ENCODE results near the gene ULK4.

The ULK4 gene

DNA sequence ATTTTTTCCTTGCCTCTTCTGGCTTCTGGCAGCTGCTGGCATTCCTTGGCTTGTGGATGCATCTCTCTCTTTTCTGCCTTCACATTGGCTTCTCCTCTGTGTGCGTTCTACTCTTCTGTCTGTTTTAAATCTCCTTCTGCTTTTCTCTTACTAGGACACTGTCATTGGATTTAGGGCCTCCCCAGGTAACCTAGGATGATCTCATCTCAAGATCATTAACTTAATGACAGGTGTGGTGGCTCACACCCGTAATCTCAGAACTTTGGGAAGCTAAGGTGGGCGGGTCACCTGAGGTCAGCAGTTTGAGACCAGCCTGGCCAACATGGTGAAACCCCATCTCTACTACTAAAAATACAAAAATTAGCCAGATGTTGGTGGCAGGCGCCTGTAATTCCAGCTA, 40.9 kb upstream of the ULK4 start:
- H3K36me3 ChIP-seq (ENCODE audit: control insufficient read depth in 2 of 2, insufficient read depth in 1 of 2, low read length in 2 of 2), result no peaks in the 10 kb centered on the region
- no peaks in the 10 kb centered on the region for H3K9me3 ChIP-seq (ENCODE audit: control insufficient read depth, insufficient read depth, low read depth, low read length)
- no peak overlapping the region for H3K27ac ChIP-seq (ENCODE audit: extremely low read depth, low read depth, low read length)
- POLR2A ChIA-PET, result no interaction called here
- TF ChIP-seq ZNF239 (tag by site-specific recombination; IDR thresholded peaks at IDR 0.05) (no peak), ZNF548 (tag by site-specific recombination; IDR thresholded peaks at IDR 0.05) (no peak), KLF10 (tag by site-specific recombination; IDR thresholded peaks at IDR 0.05) (no peak), OSR2 (tag by site-specific recombination; IDR thresholded peaks at IDR 0.05) (no peak), SETDB1 (IDR thresholded peaks at IDR 0.05; ENCODE audit: insufficient read length, low read length) (peak; percentile 13)
- TF ChIP-seq, protein P1, sequence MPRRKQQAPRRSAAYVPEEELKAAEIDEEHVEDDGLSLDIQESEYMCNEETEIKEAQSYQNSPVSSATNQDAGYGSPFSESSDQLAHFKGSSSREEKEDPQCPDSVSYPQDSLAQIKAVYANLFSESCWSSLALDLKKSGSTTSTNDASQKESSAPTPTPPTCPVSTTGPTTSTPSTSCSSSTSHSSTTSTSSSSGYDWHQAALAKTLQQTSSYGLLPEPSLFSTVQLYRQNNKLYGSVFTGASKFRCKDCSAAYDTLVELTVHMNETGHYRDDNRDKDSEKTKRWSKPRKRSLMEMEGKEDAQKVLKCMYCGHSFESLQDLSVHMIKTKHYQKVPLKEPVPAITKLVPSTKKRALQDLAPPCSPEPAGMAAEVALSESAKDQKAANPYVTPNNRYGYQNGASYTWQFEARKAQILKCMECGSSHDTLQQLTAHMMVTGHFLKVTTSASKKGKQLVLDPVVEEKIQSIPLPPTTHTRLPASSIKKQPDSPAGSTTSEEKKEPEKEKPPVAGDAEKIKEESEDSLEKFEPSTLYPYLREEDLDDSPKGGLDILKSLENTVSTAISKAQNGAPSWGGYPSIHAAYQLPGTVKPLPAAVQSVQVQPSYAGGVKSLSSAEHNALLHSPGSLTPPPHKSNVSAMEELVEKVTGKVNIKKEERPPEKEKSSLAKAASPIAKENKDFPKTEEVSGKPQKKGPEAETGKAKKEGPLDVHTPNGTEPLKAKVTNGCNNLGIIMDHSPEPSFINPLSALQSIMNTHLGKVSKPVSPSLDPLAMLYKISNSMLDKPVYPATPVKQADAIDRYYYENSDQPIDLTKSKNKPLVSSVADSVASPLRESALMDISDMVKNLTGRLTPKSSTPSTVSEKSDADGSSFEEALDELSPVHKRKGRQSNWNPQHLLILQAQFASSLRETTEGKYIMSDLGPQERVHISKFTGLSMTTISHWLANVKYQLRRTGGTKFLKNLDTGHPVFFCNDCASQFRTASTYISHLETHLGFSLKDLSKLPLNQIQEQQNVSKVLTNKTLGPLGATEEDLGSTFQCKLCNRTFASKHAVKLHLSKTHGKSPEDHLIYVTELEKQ (tag by site-specific recombination; IDR thresholded peaks at IDR 0.05; ENCODE audit: borderline replicate concordance), result no peak
- H3K4me1 ChIP-seq (ENCODE audit: control insufficient read depth, insufficient read depth, low read length), result no peaks in the 10 kb centered on the region
- H3K4me3 ChIP-seq (ENCODE audit: low read depth, low read length), result no peak overlapping the region
- CTCF ChIA-PET, result no interaction called here

DNA sequence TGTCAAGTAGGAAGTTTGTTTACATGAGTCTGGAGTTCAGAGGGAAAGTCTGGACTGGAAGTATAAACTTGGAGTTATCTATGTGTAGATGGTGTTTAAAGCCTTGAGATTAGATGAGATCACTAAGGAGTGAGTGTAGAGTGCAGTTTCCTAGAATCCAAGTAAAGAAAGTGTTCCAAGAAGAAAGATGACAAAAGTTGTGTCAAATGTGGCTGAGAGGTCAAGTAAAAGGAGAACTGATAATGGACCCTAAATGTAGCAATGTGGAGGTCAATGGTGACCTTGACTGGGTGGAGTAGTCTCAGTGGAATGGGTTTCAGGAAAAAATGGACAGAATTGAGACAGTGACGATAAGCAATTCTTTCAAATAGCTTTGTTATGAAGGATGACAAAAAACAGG, 39.9 kb upstream of the ULK4 start:
- TF ChIP-seq ZNF768 (tag by site-specific recombination; IDR thresholded peaks at IDR 0.05), result no peak
- TF ChIP-seq ZNF626 (tag by site-specific recombination; IDR thresholded peaks at IDR 0.05), result no peak
- no peak for TF ChIP-seq ZIC2 (tag by site-specific recombination; IDR thresholded peaks at IDR 0.05)
- no peak for TF ChIP-seq ZNF140 (tag by site-specific recombination; IDR thresholded peaks at IDR 0.05)
- TF ChIP-seq, protein P2, sequence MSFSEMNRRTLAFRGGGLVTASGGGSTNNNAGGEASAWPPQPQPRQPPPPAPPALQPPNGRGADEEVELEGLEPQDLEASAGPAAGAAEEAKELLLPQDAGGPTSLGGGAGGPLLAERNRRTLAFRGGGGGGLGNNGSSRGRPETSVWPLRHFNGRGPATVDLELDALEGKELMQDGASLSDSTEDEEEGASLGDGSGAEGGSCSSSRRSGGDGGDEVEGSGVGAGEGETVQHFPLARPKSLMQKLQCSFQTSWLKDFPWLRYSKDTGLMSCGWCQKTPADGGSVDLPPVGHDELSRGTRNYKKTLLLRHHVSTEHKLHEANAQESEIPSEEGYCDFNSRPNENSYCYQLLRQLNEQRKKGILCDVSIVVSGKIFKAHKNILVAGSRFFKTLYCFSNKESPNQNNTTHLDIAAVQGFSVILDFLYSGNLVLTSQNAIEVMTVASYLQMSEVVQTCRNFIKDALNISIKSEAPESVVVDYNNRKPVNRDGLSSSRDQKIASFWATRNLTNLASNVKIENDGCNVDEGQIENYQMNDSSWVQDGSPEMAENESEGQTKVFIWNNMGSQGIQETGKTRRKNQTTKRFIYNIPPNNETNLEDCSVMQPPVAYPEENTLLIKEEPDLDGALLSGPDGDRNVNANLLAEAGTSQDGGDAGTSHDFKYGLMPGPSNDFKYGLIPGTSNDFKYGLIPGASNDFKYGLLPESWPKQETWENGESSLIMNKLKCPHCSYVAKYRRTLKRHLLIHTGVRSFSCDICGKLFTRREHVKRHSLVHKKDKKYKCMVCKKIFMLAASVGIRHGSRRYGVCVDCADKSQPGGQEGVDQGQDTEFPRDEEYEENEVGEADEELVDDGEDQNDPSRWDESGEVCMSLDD (tag by site-specific recombination; IDR thresholded peaks at IDR 0.05), result no peak
- TF ChIP-seq ZNF660 (tag by site-specific recombination; IDR thresholded peaks at IDR 0.05), result no peak
- TF ChIP-seq ZNF184 (tag by site-specific recombination; IDR thresholded peaks at IDR 0.05), result no peak
- no peak for TF ChIP-seq ZNF221 (tag by site-specific recombination; IDR thresholded peaks at IDR 0.05; ENCODE audit: borderline replicate concordance)
- TF ChIP-seq, protein P3, sequence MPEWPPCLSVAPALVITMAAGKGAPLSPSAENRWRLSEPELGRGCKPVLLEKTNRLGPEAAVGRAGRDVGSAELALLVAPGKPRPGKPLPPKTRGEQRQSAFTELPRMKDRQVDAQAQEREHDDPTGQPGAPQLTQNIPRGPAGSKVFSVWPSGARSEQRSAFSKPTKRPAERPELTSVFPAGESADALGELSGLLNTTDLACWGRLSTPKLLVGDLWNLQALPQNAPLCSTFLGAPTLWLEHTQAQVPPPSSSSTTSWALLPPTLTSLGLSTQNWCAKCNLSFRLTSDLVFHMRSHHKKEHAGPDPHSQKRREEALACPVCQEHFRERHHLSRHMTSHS (tag by site-specific recombination; IDR thresholded peaks at IDR 0.05), result no peak
- TF ChIP-seq, protein P4, sequence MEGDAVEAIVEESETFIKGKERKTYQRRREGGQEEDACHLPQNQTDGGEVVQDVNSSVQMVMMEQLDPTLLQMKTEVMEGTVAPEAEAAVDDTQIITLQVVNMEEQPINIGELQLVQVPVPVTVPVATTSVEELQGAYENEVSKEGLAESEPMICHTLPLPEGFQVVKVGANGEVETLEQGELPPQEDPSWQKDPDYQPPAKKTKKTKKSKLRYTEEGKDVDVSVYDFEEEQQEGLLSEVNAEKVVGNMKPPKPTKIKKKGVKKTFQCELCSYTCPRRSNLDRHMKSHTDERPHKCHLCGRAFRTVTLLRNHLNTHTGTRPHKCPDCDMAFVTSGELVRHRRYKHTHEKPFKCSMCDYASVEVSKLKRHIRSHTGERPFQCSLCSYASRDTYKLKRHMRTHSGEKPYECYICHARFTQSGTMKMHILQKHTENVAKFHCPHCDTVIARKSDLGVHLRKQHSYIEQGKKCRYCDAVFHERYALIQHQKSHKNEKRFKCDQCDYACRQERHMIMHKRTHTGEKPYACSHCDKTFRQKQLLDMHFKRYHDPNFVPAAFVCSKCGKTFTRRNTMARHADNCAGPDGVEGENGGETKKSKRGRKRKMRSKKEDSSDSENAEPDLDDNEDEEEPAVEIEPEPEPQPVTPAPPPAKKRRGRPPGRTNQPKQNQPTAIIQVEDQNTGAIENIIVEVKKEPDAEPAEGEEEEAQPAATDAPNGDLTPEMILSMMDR (tag by site-specific recombination; IDR thresholded peaks at IDR 0.05), result no peak
- no peak for TF ChIP-seq KLF10 (tag by site-specific recombination; IDR thresholded peaks at IDR 0.05)
- TF ChIP-seq ZNF324 (tag by site-specific recombination; IDR thresholded peaks at IDR 0.05), result no peak
- TF ChIP-seq ZNF19 (tag by site-specific recombination; IDR thresholded peaks at IDR 0.05; ENCODE audit: low read depth), result no peak
- TF ChIP-seq OVOL3 (tag by site-specific recombination; IDR thresholded peaks at IDR 0.05), result no peak
- no peak for TF ChIP-seq SP7 (tag by site-specific recombination; IDR thresholded peaks at IDR 0.05)
- TF ChIP-seq, protein P5, sequence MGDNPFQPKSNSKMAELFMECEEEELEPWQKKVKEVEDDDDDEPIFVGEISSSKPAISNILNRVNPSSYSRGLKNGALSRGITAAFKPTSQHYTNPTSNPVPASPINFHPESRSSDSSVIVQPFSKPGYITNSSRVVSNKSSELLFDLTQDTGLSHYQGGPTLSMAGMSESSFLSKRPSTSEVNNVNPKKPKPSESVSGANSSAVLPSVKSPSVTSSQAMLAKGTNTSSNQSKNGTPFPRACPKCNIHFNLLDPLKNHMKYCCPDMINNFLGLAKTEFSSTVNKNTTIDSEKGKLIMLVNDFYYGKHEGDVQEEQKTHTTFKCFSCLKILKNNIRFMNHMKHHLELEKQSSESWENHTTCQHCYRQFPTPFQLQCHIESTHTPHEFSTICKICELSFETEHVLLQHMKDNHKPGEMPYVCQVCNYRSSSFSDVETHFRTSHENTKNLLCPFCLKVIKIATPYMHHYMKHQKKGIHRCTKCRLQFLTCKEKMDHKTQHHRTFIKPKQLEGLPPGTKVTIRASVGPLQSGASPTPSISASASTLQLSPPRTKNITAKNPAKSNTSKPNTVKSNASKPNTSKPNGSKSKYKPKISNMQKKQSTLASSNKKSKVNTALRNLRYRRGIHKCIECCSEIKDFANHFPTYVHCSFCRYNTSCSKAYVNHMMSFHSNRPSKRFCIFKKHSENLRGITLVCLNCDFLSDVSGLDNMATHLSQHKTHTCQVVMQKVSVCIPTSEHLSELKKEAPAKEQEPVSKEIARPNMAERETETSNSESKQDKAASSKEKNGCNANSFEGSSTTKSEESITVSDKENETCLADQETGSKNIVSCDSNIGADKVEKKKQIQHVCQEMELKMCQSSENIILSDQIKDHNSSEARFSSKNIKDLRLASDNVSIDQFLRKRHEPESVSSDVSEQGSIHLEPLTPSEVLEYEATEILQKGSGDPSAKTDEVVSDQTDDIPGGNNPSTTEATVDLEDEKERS (tag by site-specific recombination; IDR thresholded peaks at IDR 0.05), result no peak
- TF ChIP-seq ZNF114 (tag by site-specific recombination; IDR thresholded peaks at IDR 0.05), result no peak
- ChIA-PET POLR2A (no interaction called here), CTCF (interaction anchor here (0.7 kb wide), 1 partner anchor 10 kb away, joined by 3 read pairs; no protein-coding TSS in a partner anchor)
- H3K4me1 ChIP-seq (ENCODE audit: control insufficient read depth, insufficient read depth, low read length), result no peaks in the 10 kb centered on the region
- H3K9me3 ChIP-seq (ENCODE audit: control insufficient read depth, insufficient read depth, low read depth, low read length), result no peaks in the 10 kb centered on the region
- no peak overlapping the region for H3K27ac ChIP-seq (ENCODE audit: extremely low read depth, low read depth, low read length)
- no peak overlapping the region for H3K4me3 ChIP-seq (ENCODE audit: low read depth, low read length)
- H3K36me3 ChIP-seq (ENCODE audit: control insufficient read depth in 2 of 2, insufficient read depth in 1 of 2, low read length in 2 of 2), result no peaks in the 10 kb centered on the region
